ENCODE results near the gene CACNA1H.
"Not testable (repeated sequence)": the region's sequence is repeated elsewhere in the genome, so short reads cannot be mapped to it uniquely, and the experiment has no call there.

CACNA1H gene

DNA sequence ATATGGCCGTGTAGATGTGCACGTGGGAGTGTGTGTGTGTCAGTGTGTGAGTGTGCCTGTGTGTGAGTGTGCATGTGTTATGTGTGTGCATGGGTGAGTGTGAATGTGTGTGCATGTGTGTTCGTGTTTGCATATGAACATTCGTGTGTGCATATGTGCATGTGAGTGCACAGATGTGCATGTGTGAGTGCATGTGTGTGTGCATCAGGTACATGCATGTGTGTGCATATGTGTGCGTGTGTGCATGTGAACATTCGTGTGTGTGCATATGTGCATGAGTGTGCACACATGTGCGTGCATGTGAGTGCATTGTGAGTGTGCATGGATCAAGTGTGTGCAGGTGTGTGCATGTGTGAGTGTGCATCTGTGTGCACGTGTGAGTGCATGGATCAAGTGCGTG is 85.1 kb downstream of the CACNA1H start:
- no peak overlapping the region for H3K27ac ChIP-seq
- TF ChIP-seq, protein P1, sequence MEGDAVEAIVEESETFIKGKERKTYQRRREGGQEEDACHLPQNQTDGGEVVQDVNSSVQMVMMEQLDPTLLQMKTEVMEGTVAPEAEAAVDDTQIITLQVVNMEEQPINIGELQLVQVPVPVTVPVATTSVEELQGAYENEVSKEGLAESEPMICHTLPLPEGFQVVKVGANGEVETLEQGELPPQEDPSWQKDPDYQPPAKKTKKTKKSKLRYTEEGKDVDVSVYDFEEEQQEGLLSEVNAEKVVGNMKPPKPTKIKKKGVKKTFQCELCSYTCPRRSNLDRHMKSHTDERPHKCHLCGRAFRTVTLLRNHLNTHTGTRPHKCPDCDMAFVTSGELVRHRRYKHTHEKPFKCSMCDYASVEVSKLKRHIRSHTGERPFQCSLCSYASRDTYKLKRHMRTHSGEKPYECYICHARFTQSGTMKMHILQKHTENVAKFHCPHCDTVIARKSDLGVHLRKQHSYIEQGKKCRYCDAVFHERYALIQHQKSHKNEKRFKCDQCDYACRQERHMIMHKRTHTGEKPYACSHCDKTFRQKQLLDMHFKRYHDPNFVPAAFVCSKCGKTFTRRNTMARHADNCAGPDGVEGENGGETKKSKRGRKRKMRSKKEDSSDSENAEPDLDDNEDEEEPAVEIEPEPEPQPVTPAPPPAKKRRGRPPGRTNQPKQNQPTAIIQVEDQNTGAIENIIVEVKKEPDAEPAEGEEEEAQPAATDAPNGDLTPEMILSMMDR (IDR thresholded peaks at IDR 0.05) = no peak
- TF ChIP-seq ZFX (IDR thresholded peaks at IDR 0.05; ENCODE audit: borderline replicate concordance) = no peak

DNA sequence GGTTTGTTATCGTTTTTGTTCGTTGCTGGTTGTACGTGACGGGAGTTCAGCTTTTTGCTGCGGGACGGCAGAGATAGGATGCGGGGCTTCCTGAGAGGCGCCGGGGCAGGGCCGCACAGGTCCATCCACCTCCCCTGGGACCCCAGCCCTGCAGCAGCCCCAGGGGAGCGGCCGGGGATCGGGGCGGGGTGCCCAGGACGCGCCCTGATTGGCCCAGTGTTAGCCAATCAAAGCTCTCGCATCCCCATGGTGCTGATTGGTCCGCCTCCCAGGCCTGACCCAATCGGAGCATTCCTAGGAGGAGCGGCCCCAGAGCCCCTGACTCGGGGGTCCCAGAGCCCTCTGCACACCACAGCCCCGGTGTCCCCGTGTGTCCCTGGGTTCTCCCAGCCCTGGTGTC is 86.0 kb downstream of the CACNA1H start:
- not testable (repeated sequence) for H3K27ac ChIP-seq

DNA sequence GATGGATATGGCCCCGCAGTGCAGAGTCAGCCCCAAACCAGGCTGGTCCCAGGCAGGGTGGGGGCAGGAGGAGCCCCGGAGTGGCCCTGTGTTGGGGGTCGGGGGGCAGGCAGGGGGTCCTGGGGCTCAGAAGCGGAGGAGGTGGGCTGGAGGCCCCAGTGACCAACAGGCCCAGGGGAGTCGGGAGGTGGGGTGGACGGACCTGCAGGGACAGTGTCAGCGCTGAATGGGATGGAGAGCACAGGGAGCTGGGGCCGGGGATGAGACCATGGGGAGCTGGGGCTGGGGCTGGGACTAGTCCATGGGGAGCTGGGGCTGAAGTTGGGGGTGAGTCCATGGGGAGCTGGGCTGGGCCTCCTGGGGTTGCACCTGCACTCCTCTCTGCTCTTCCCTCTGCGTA is 86.7 kb downstream of the CACNA1H start:
- H3K27ac ChIP-seq = not testable (repeated sequence)

DNA sequence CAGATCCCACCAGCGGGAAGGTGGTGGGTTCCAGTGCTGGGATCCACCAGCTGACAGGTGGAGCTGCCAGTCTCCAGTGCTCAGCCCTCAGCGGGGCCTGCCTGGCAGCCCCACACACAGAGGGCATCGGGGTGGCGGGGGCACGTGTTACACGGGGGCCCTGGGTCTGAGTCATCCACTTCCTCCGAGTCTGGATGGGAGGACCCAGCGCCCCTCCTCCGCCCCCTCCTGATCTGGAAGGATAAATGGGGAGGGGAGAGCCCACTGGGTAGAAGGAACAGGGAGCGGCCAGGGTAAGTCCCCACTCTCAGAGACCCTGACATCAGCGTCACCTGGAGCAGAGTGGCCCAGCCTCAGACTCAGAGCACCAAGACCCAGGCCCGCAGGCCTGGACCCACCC is 87.5 kb downstream of the CACNA1H start, which contains the start of gene TPSAB1:
TPSAB1 (plus strand) TSS at position 270 of the 400 bp plus-strand sequence. CDS start 234 bp downstream, outside the sequence.
- H3K27ac ChIP-seq = not testable (repeated sequence)

DNA sequence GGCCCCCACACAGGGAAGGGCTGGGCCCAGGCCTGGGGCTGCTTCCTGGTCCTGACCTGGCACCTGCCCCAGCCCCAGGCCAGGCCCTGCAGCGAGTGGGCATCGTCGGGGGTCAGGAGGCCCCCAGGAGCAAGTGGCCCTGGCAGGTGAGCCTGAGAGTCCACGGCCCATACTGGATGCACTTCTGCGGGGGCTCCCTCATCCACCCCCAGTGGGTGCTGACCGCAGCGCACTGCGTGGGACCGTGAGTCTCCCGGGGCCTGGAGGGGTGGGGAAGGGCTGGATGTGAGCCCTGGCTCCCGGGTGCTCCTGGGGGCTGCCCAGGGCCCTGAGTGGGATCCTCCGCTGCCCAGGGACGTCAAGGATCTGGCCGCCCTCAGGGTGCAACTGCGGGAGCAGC is 88.2 kb downstream of the CACNA1H start:
- not testable (repeated sequence) for H3K27ac ChIP-seq

DNA sequence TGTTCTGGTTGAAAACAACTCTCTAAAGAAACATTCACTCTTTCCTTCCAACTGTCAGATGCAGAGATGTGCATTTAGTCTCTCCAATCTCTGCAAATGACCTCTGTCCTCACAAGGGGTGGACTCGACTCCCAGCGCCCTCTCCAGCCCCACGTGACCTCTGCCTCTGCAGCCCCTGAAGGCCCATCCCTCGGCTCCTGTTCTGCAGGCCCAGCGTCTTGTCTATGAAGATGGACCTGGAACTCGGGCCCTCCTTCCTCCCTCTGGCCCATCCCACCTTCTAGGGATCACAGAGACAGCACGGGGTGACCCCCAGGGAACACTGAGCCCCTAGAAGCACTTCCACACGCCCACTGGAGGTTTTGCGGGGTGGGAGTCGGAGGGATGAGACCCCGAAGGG is 90.5 kb downstream of the CACNA1H start:
- H3K27ac ChIP-seq = not testable (repeated sequence)

DNA sequence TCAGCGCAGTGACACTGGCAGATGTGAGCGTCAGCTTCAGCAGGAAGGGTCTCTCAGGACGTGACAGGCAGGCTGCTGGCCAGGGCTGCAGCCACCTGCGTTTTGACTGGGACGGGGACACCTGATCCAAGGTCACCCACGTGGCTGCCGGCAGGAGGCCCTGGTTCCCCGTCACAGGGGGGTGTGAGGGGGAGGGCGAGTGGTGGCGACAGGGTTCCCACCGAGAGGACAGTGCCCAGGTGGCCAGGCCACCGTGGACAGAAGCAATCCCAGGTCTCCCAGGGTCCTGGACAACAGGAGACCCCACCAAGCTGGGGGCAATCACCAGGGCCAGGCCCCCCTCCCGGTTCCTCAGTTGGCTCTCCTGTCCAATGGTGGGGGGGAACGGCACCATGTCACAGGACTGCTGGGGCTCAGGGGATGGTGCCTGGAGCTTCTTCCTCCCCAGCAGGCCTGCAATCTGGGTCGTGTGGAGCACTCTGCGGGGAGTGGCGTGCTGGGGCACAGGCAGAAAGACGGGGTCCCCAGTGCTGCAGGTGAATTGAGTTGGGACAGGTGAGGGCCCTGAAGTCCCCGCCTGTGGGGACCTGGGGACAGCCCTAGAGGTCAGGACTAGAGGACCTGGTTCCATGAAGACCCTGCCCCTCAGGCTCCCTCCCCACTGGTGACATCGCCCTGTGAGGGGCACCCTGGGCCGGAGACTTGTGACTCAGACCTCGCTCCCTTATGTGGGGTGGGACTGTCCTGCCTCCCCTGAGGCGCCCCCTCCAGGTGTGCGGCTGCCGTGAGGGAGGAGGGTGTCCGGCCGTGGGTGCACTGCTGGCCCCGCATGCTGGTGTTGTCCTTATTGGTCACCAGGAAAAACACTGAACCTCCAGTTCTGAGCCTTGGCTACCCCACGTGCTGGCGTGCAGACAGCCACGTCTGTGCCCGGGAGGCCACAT is 91.3 kb downstream of the CACNA1H start:
- H3K27ac ChIP-seq = not testable (repeated sequence)

DNA sequence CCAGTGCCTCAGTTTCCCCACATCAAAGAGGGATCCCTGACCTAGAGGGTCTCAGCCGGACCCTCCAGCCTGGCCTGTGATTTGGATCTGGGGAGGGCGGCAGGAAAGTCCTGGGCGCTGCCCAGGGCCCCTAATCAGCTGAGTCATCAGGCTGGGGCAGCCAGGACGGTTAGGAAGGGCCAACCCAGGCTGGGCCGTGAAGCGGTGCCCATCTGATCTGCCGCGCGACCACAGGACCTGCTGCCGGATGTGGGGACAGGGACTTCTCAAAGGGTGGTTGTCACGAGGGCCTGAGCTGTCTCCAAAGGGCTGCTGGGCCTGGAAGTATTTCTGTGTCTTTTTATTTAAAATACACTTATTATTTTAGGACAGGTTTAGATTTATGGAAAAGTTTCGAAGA is 92.0 kb downstream of the CACNA1H start:
- no peak for TF ChIP-seq ZFX (IDR thresholded peaks at IDR 0.05; ENCODE audit: borderline replicate concordance)
- TF ChIP-seq, protein P1 (IDR thresholded peaks at IDR 0.05) = no peak
- H3K27ac ChIP-seq = no peak overlapping the region

DNA sequence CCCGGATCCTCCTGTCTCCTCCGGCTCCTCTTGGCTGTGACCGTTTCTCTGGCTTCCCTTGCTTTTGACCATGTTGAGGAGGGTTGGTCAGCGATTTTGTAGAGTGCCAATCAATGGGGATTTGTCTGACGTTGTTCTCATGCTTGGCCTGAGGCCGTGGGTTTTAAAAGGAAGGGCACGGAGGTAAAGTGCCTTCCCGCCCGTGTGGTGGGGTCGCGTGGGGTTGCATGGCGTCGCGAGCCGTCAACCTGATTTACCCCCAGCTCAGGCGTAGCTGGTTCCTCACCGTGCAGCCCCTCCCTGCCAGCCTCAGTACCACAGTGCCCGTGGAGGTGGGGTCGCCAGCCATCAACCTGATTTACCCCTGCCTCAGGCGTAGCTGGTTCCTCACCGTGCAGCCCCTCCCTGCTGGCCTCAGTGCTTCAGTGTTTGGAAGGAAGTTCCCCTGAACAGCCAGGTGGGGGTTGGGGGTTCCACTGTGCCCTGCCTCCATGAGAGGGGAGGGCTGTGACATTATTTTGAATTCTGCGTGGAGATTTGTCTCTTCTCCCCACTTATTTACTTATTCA is 92.6 kb downstream of the CACNA1H start:
- H3K27ac ChIP-seq = no peak overlapping the region
- TF ChIP-seq, protein P1 (IDR thresholded peaks at IDR 0.05) = no peak
- TF ChIP-seq ZFX (IDR thresholded peaks at IDR 0.05; ENCODE audit: borderline replicate concordance) = no peak

DNA sequence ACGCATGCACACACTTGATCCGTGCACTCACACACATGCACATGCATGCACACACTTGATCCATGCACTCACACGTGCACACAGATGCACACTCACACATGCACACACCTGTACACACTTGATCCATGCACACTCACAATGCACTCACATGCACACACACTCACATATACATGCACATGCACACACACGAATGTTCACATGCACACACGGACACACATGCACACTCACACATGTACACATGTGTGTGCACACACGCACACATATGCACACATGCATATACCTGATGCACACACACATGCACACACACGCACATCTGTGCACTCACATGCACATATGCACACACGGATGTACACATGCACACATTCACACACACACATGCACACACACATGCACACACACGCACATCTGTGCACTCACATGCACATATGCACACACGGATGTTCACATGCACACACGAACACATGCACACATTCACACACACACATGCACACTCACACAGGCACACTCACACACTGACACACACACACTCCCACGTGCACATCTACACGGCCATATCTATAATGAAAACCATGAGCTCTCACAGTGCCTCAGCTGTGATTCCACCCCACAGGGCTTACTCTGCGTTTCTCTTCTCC is 95.1 kb downstream of the CACNA1H start:
- H3K27ac ChIP-seq = not testable (repeated sequence)

DNA sequence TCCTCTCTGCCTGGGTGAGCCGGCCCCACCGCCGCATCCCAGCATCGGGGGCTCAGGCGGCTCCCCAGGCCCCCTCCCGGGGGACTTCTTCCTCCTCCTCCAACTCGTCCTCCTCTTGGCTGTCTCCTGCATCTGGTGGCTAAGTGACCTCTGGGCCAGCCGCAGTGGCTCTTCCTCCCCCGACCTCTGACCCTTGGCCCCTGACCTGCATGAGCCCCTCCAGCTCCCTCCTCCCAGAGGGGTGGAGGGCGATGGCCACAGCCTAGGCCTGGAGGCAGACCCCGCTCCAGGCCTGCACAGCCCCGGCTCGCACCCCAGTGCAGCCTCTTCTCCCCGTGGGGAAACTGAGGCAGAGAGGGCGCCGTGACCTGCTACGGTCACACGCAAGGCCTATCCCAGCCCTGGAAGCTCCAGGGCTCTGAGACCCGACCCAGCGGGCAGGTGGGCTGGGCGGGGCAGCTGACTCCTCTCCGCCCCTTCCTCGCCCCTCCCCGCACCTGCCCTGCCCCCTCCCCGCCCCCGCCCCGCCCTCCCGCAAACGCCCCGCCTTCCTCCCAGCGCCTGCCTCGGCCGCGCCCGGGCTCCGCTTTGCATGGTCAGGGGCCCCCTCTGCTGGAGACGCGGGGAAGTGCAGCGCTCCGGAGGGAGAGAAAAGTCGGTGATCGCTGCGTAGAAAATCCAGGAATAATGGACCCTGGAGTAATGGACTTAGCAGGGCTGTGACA is 96.3 kb downstream of the CACNA1H start:
- H3K27ac ChIP-seq = not testable (repeated sequence)

DNA sequence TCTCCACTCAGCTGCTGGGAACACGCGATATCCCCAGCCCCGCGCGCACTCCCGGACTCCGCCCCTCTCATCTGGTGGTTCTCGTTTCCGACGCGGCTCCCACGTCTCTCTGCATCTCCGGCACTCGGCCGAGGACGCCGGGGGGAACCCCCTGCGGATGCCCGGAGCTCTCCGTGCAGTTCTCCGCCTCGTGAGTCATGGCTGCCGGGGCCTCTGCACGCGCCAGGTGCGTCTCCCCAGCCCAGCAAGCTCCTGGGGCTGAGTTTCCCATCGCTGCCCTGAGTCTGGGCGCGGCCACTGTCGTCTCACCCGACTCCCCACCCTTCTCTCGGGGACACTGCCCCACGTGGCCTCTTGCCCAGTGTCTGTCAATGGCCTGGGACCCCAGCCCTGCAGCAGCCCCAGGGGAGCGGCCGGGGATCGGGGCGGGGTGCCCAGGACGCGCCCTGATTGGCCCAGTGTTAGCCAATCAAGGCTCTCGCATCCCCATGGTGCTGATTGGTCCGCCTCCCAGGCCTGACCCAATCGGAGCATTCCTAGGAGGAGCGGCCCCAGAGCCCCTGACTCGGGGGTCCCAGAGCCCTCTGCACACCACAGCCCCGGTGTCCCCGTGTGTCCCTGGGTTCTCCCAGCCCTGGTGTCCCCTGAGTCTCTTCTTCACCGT is 100.9 kb downstream of the CACNA1H start:
- H3K27ac ChIP-seq = not testable (repeated sequence)

DNA sequence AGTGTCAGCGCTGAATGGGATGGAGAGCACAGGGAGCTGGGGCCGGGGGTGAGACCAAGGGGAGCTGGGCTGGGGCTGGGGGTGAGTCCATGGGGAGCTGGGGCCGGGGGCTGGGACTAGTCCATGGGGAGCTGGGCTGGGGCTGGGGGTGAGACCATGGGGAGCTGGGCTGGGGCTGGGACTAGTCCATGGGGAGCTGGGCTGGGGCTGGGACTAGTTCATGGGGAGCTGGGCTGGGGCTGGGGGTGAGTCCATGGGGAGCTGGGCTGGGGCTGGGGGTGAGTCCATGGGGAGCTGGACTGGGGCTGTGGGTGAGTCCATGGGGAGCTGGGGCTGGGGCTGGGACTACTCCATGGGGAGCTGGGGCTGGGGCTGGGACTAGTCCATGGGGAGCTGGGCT is 101.9 kb downstream of the CACNA1H start:
- H3K27ac ChIP-seq = not testable (repeated sequence)

DNA sequence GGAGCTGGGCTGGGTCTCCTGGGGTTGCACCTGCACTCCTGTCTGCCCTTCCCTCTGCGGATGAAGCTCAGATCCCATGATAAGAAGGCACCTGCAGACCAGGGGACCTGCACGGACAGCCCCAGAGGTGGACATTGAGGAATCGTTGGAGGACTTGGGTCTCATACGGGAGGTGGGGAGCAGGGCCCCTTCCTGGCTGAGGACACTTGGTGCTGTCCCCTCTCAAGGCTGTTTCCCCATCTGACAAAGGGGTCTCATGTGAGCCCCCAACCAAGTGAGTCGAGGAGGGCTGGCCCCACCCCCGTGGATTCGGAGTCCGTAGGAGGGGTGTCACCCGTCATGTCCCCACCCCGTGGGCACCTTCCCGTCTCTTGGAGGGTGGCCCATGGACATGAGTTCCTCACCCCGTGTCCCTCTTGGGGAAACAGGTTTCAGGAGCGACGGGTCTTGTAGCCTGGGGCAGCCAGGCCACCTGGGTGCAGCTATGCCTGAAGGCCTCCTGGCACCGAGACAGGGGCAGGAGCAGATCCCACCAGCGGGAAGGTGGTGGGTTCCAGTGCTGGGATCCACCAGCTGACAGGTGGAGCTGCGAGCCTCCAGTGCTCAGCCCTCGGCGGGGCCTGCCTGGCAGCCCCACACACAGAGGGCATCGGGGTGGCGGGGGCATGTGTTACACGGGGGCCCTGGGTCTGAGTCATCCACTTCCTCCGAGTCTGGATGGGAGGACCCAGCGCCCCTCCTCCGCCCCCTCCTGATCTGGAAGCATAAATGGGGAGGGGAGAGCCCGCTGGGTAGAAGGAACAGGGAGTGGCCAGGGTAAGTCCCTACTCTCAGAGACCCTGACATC is 102.6 kb downstream of the CACNA1H start, which contains the start of gene TPSD1:
TPSD1 (plus strand) TSS at position 794 of the 847 bp plus-strand sequence. CDS start 212 bp downstream, outside the sequence.
- H3K27ac ChIP-seq = not testable (repeated sequence)

DNA sequence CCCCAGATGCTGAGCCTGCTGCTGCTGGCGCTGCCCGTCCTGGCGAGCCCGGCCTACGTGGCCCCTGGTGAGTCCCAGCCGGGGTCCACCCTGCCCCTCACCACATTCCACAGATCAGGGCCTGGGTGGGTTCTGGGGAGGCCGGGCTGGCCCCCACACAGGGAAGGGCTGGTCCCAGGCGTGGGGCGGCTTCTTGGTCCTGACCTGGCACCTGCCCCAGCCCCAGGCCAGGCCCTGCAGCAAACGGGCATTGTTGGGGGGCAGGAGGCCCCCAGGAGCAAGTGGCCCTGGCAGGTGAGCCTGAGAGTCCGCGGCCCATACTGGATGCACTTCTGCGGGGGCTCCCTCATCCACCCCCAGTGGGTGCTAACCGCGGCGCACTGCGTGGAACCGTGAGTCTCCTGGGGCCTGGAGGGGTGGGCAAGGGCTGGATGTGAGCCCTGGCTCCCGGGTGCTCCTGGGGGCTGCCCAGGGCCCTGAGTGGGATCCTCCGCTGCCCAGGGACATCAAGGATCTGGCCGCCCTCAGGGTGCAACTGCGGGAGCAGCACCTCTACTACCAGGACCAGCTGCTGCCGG is 103.5 kb downstream of the CACNA1H start:
- H3K27ac ChIP-seq = not testable (repeated sequence)
